ENCODE measurements around the gene DNAAF8.

The DNAAF8 gene

GRCh38 chr16:4696905-4697847 is 37.2 kb upstream of the DNAAF8 start:
- Histone ChIP-seq H3K27me3 (no peaks in the 10 kb centered on the region), H3K4me3 (ENCODE audit: low read depth in 1 of 2, low read length in 1 of 2) (no peak overlapping the region), H3K27ac (no peak overlapping the region), H3K9me3 (no peaks in the 10 kb centered on the region), H3K36me3 (peaks cover 56% of the 10 kb centered on the region), H3K4me1 (ENCODE audit: control insufficient read depth in 1 of 2, insufficient read depth in 1 of 2, low read depth in 1 of 2, low read length in 1 of 2) (peaks cover 11 to 25% of the 10 kb centered on the region in 2 experiments)
- TF ChIP-seq CTCF (IDR thresholded peaks at IDR 0.05), result no peak

- peaks cover 4 to 18% of the 10 kb centered on the region in 2 experiments for H3K4me1 ChIP-seq (ENCODE audit: control insufficient read depth in 1 of 2, insufficient read depth in 1 of 2, low read depth in 1 of 2, low read length in 1 of 2)
- no peaks in the 10 kb centered on the region for H3K9me3 ChIP-seq
- H3K27me3 ChIP-seq, result no peaks in the 10 kb centered on the region
- peaks cover 56% of the 10 kb centered on the region for H3K36me3 ChIP-seq
- TF ChIP-seq CTCF (IDR thresholded peaks at IDR 0.05), result no peak
- no peak overlapping the region for H3K4me3 ChIP-seq (ENCODE audit: low read depth in 1 of 2, low read length in 1 of 2)
- no peak overlapping the region for H3K27ac ChIP-seq
Measured at GRCh38 chr16:4697848-4698291, 36.5 kb upstream of the DNAAF8 start.

- Histone ChIP-seq H3K36me3 (peaks cover 56% of the 10 kb centered on the region), H3K4me1 (ENCODE audit: control insufficient read depth in 1 of 2, insufficient read depth in 1 of 2, low read depth in 1 of 2, low read length in 1 of 2) (peaks cover 0 to 14% of the 10 kb centered on the region in 2 experiments), H3K27ac (no peak overlapping the region), H3K4me3 (ENCODE audit: low read depth in 1 of 2, low read length in 1 of 2) (no peak overlapping the region), H3K27me3 (no peaks in the 10 kb centered on the region), H3K9me3 (no peaks in the 10 kb centered on the region)
- TF ChIP-seq CTCF (IDR thresholded peaks at IDR 0.05), result no peak
Measured at GRCh38 chr16:4698321-4699045, 35.9 kb upstream of the DNAAF8 start.

GRCh38 chr16:4699046-4699556 is 35.2 kb upstream of the DNAAF8 start:
- Histone ChIP-seq H3K27ac (no peak overlapping the region), H3K9me3 (no peaks in the 10 kb centered on the region), H3K36me3 (peaks cover 56% of the 10 kb centered on the region), H3K4me1 (ENCODE audit: control insufficient read depth in 1 of 2, insufficient read depth in 1 of 2, low read depth in 1 of 2, low read length in 1 of 2) (peaks cover 0 to 12% of the 10 kb centered on the region in 2 experiments), H3K4me3 (ENCODE audit: low read depth in 1 of 2, low read length in 1 of 2) (no peak overlapping the region), H3K27me3 (no peaks in the 10 kb centered on the region)
- no peak for TF ChIP-seq CTCF (IDR thresholded peaks at IDR 0.05)

GRCh38 chr16:4700380-4700996 is 33.8 kb upstream of the DNAAF8 start:
- no peak overlapping the region for H3K27ac ChIP-seq
- H3K4me3 ChIP-seq (ENCODE audit: low read depth in 1 of 2, low read length in 1 of 2), result no peak overlapping the region
- H3K4me1 ChIP-seq (ENCODE audit: control insufficient read depth in 1 of 2, insufficient read depth in 1 of 2, low read depth in 1 of 2, low read length in 1 of 2), result peaks cover 0 to 4% of the 10 kb centered on the region in 2 experiments
- no peak for TF ChIP-seq CTCF (IDR thresholded peaks at IDR 0.05)
- H3K27me3 ChIP-seq, result no peaks in the 10 kb centered on the region
- no peaks in the 10 kb centered on the region for H3K9me3 ChIP-seq
- H3K36me3 ChIP-seq, result peaks cover 53% of the 10 kb centered on the region
